Left ventricle myocardium inferior (tissue), 1 donor: ENCODE results near the gene PROCA1. TPM values are rescaled to one million over a fixed set of nuclear protein-coding genes. Genes with fewer than 3 reads are reported as not detected.

Source experiments
- DNase-seq: peaks from one replicate; pipeline ENCODE4 v3.0.0-alpha.2; 2020
- H3K27ac ChIP-seq: fragments of 200-600 bp; replicated peaks from 2 replicates; pipeline ENCODE4 v1.8.0; 2021
- H3K27me3 ChIP-seq: fragments of 200-600 bp; 2 replicates; pipeline ENCODE4 v1.8.0; 2021; ENCODE audit warnings: low read depth
- H3K36me3 ChIP-seq: fragments of 200-600 bp; 2 replicates; pipeline ENCODE4 v1.8.0; 2021
- H3K4me1 ChIP-seq: fragments of 200-600 bp; 2 replicates; pipeline ENCODE4 v1.8.0; 2021
- H3K4me3 ChIP-seq: fragments of 200-600 bp; 2 replicates; pipeline ENCODE4 v1.8.0; 2021; ENCODE audit warnings: mild to moderate bottlenecking, moderate library complexity
- H3K9me3 ChIP-seq: fragments of 200-600 bp; replicated peaks from 2 replicates; pipeline ENCODE4 v1.8.0; 2021
- intact Hi-C: fragments of 100-400 bp; cut with micrococcal nuclease; formaldehyde crosslinking; loops from one replicate; pipeline ENCODE4 v1.11.0; 2022
- total RNA-seq: library from RNA; stranded (reverse); fragmentation: NEBNext Ultra II Directional; extraction: Animal tissue kit (Norgen Biotek cat#: 25700); gene quantifications from one replicate; pipeline ENCODE4 v1.2.1, GENCODE V29; 2021
- TF ChIP-seq, protein P1 (sequence below): fragments of 200-600 bp; IDR thresholded peaks from 2 replicates; pipeline ENCODE4 v1.8.0; 2021; ENCODE audit warnings: antibody characterized with exemption, mild to moderate bottlenecking, borderline replicate concordance
- donor health status: DM: no; HTN: yes; CAD: no; lungs with severe emphysema.

PROCA1 gene
- total RNA-seq, 1 donor from 2014 or later = 1.3 TPM

DNA sequence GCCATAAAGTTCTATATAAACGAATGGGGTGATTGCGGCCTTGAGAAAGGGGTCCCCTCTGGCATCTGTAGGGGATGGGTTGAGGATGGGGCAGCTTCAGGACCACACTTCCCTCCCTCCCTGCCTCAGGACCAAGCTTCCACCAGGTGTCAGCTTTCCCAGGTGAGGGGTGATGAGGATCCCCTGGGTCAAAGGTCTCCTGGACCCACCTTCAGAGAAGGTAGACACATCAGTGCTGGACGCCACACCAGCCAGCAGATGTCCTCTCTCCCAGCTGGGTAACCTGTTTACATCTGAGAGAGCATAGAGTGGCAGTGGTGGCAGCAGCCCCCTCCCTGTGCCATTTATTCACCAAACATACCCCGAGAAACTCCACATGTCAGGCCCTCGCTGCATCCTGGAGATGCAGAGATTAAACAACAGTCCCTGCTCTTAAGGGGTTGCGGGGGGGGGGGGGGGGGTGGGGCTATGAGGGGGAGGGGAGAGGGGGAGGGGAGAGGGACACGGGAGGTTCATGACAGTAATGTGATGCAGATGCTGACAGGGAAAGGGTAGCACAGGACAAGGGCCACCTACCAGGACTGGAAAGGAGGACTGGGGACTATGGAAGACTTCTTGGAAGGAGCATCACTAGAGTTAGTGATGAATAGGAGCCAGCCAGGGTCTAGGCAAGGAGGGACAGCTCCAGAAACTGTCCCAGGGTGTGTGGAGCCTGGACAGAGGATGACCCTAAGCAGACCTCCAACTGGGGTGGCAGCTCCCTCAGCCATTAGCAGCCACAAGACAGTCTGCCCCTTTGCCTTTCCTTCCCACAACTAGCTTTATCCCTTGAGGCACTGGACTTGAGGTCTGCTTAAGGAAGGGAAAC, 5.0 kb downstream of the PROCA1 start:
- Histone ChIP-seq H3K4me3 (no peak overlapping the region), H3K4me1 (peaks cover 14% of the 10 kb centered on the region), H3K36me3 (peaks cover 18% of the 10 kb centered on the region), H3K27ac (no peak overlapping the region), H3K9me3 (no peaks in the 10 kb centered on the region), H3K27me3 (no peaks in the 10 kb centered on the region)
- TF ChIP-seq, protein P1, sequence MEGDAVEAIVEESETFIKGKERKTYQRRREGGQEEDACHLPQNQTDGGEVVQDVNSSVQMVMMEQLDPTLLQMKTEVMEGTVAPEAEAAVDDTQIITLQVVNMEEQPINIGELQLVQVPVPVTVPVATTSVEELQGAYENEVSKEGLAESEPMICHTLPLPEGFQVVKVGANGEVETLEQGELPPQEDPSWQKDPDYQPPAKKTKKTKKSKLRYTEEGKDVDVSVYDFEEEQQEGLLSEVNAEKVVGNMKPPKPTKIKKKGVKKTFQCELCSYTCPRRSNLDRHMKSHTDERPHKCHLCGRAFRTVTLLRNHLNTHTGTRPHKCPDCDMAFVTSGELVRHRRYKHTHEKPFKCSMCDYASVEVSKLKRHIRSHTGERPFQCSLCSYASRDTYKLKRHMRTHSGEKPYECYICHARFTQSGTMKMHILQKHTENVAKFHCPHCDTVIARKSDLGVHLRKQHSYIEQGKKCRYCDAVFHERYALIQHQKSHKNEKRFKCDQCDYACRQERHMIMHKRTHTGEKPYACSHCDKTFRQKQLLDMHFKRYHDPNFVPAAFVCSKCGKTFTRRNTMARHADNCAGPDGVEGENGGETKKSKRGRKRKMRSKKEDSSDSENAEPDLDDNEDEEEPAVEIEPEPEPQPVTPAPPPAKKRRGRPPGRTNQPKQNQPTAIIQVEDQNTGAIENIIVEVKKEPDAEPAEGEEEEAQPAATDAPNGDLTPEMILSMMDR = no peak
- DNase-seq = no peak
- intact Hi-C loops = no loop called here

DNA sequence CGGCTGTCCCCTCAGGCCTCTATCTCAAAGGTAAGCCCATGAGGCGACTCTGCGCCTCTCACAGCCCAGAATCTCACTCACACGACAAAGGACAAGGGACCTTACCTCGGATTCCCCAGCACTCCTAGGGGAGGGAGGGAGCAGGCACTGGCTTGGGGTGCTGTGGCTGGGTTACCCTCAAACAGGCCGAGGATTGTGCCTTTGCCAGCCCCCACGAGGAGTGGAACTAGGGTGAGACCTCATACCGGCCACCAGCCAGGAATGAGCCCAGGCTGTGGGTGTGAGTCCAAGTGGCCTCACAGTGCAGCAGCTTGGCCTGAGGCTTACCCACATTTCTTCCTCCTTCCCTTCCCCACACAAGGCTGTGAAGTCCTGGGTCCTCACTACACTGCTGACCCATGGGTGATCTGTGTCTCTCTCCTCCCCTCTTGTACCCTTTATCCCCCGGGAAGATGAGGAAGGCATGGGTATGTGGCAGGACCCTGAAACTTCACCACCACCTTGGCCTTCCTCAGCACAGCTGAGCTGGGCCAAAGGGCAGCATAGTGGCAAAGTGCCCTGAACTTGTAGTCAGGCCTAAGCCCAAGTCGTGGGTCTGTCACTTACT, 5.9 kb downstream of the PROCA1 start:
- H3K36me3 ChIP-seq = peaks cover 27% of the 10 kb centered on the region
- H3K4me1 ChIP-seq = peaks cover 10% of the 10 kb centered on the region
- no peak overlapping the region for H3K27ac ChIP-seq
- no peaks in the 10 kb centered on the region for H3K27me3 ChIP-seq
- no peak overlapping the region for H3K4me3 ChIP-seq
- no peak for DNase-seq
- TF ChIP-seq, protein P1 = no peak
- H3K9me3 ChIP-seq = no peaks in the 10 kb centered on the region
- intact Hi-C loops = no loop called here

DNA sequence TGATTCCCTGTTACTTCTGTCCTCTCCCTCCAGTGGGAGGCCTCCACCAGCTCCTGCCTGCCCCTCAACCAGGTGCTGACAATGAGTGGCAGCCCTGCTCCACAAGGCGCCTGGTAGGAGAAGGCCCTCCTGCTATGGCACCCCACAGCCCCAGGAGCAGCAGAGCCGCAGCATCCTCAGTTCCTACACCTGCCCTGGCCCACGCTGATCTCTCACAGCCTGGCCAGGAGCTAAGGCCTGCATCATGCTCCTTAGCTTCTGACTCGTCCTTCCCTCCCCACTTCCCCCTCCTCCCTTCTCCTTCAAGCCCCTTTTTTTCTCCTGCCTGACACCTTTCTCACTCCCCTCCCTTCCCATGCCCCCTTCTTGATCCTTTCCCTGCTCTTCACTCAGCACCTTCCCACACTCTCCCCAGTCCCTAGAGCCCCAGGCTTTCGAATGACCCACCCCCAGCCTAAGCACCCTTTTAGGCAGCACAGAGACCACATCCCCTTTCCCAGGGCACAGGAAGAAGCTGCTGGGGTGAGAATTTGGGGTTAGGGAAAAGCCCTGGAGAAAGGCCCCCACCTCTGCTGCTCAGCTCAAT, 6.5 kb downstream of the PROCA1 start:
- peaks cover 5% of the 10 kb centered on the region for H3K4me1 ChIP-seq
- H3K27ac ChIP-seq = no peak overlapping the region
- intact Hi-C loops = no loop called here
- TF ChIP-seq, protein P1 = no peak
- DNase-seq = no peak
- H3K9me3 ChIP-seq = no peaks in the 10 kb centered on the region
- no peak overlapping the region for H3K4me3 ChIP-seq
- H3K36me3 ChIP-seq = peaks cover 34% of the 10 kb centered on the region
- H3K27me3 ChIP-seq = no peaks in the 10 kb centered on the region

DNA sequence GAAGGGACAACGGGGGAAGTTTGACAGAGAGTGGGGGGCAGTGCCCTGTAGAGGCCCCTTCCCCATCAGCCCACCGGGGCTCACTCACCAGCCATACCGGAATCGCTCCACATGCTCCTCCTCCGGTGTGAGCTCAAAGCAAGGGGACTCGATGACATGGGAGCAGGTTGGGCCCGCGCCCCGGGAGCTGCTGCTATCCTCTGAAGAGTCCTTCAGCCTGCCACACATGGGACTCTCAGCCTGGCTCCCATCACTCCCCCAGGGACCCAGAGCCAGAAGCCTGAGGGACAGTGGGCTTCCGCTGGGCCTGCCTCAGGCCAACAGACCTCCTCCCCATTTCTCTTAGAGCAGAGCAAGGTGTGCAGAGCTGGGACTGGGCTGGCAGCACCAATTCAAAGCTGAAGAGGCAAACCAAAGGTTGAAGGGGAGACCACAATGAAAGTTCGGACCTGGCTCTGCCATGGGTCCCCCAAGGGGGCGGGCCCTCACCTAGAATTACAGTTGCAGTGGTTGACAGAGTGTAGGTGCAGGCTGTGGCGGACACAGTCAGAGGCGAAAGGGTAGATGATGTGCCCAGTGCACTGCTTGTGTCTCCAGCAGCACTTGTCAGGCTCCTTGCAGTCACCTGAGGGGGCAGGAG, 7.3 kb downstream of the PROCA1 start:
- DNase-seq = no peak
- TF ChIP-seq, protein P1 = no peak
- intact Hi-C loops = no loop called here
- Histone ChIP-seq H3K27ac (no peak overlapping the region), H3K4me3 (no peak overlapping the region), H3K9me3 (no peaks in the 10 kb centered on the region), H3K4me1 (no peaks in the 10 kb centered on the region), H3K36me3 (peaks cover 42% of the 10 kb centered on the region), H3K27me3 (no peaks in the 10 kb centered on the region)

DNA sequence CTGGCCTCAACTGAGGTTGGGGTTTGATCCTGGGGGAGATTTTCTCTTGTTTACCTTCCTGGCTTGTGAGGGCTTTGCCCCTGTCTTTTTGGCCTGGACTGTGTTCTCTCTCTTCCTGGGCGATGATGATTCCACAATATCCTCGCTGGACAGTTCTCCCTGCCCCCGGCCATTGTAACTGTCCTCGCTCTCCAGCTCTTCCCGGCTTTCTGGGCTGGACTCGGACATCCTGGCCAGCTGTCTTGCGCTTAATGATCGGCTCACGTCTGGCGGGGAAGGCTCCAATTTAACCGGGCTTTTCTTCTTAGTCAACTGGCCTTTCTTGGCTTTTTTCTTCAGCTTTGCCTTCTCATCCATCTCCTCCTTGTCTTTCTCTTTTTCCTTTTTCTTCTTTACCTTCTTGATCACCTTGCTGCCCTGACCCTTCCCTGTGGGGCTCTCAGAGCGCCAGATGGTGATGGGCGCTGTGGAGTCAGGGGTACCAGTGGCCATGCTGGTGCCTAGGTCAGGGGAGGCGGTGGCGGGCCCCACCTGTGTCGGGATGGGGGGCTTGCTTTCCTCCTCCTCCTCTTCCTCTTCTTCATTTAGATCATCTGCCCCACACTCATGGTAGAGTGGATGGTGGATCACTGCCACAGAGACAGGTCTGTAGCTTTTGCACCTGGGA, 8.0 kb downstream of the PROCA1 start:
- Histone ChIP-seq H3K9me3 (no peaks in the 10 kb centered on the region), H3K4me1 (no peaks in the 10 kb centered on the region), H3K36me3 (peaks cover 49% of the 10 kb centered on the region), H3K27me3 (no peaks in the 10 kb centered on the region), H3K4me3 (no peak overlapping the region), H3K27ac (no peak overlapping the region)
- TF ChIP-seq, protein P1 = no peak
- intact Hi-C loops = no loop called here
- DNase-seq = no peak
